NCI-H524 treated with DMSO at 0.1 percent for 48 hours (cell line): ENCODE data around the gene ARHGAP18.

ENCODE experiments used
- DNase-seq: peaks from one replicate; lab custom pipeline; 2025; lab: John Stamatoyannopoulos, UW

The ARHGAP18 gene

GRCh38 chr6:129667621-129668020, 42.4 kb downstream of the ARHGAP18 start:
- no peak for DNase-seq

DNA sequence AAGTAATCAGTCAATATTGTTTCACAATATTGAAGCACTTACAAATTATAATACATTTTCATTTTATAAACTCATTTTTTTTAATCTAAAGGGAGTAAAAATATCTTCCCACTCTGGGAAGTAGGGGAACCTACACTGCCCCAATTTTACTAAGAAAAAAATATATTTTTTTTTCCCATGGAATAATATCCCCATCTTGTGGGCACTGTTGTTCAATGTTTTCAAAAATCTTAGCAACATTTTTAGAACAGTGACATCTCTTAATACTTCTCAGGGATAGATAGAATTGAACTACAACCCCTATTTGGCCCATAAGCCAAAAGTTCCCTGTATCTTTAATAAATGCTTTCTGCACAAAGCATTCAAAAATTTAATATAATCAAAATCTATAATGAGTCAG, 42.9 kb downstream of the ARHGAP18 start:
- DNase-seq, result no peak

- DNase-seq, result no peak
Observed at GRCh38 chr6:129665555-129665954, 44.4 kb downstream of the ARHGAP18 start.

DNA sequence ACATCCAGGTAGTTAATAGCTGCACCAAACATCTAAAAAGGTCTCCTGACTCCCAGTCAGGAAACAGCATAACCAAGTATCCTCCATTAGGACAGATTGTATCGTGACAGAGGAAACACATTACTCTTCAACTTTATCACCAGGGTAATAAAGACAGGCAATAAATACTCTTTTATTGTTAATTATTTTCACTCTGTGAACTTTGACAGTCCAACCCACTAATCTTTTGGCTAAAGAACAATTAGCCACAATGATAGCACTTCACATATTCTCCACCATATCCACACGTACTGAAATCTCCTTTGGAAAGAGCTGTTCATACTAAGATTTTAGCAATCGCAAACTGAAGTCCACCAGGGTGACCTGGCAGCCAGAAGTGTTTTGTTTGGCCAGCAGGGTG, 46.4 kb downstream of the ARHGAP18 start:
- no peak for DNase-seq

DNA sequence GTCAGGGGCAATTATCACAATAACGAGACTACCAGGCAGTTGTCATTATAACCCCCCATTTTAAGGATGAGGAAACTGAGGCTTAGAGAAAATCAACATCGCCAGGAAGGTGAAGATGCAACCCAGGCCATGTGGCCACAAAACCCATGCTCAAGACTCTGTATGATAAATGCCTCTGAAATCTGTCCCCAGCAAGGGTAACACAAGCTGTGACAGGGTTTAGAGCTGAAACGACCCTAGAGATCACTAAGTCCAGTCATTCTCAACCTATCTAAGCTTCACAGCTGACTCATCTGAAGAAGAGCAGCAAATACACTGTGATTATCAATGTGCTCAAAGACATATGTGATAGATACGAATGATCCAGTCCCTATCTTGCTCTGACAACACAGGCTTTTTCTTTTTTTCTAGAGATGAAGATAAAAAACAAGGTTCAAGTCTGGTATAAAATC, 47.0 kb downstream of the ARHGAP18 start:
- DNase-seq, result no peak

DNA sequence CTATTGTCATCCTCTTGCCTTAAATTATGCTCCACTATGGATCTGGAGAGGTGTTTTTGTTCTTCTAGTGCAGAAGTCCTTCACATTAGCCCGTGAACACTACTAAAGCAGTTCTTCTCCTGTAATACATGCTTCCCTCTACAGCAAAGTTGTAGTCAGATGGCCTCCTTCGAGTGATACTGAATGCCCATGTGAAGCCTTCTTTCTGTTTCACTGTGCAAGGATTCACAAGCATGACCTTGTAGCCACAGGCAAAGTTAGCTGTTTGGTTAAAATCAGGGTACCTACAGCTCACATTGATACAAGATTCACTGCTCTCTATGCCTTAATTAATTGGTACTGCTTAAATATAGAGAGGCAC, 47.6 kb downstream of the ARHGAP18 start:
- DNase-seq, result no peak

- DNase-seq, result no peak
Observed at GRCh38 chr6:129661536-129662405, 48.2 kb downstream of the ARHGAP18 start.

DNA sequence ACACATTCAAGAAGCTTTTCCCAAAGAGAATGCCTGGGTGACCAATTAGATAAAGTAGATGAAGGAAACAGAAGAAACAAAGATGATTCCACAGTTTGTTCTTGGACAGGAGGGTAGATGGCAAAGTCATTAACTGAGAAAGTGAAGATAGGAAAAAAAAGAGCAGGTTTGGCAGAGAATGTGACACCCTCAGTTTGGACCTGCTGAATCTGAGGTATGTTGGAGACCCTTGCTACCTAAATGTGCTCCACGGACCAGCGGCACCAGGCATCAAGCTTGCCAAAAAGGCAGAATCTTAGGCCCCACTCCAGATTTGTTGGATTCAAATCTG, 49.7 kb downstream of the ARHGAP18 start:
- no peak for DNase-seq

- no peak for DNase-seq
Observed at GRCh38 chr6:129659590-129660345, 50.2 kb downstream of the ARHGAP18 start.

- no peak for DNase-seq
Observed at GRCh38 chr6:129659167-129659566, 50.8 kb downstream of the ARHGAP18 start.

GRCh38 chr6:129657483-129657882, 52.5 kb downstream of the ARHGAP18 start:
- DNase-seq, result peak; percentile 10

GRCh38 chr6:129655334-129655733, 54.6 kb downstream of the ARHGAP18 start:
- no peak for DNase-seq

GRCh38 chr6:129653746-129654145, 56.2 kb downstream of the ARHGAP18 start:
- DNase-seq, result no peak

DNA sequence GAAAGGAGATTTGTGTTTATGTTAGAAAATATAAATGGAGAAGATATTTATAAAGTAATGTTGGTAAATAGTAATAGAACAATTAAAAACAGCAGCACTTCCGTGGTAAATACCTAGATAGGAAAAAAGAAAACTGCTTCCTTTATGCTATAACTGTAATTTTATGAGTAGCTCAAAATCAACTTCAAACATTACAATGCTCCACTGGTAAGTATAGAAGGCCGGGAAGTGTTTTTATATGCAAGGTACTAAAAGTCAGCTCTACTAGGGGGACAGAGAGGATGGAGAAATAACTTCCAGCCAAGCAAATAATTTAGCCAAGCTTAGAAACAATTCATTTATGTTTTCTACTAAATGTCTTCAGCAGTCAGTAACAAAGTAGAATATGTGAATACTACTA, 56.7 kb downstream of the ARHGAP18 start:
- DNase-seq, result no peak

DNA sequence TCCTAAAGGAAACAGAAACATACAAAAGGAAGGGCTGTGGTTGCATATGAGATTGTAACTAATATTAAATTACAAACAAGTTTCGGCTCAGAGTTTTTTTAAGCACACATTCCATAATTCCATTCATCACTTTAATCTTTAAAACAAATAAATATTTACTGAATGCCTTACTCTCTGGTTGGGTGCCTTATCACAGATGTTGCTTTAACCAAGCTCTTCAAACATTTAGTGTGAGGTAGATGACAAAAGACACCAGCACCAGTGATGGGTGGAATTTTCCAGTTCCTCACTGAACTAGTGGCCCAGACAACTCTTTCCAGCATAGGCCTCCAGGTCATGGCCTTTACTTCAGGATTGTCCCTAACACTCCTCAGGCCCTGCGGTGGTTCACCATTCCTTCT, 58.7 kb downstream of the ARHGAP18 start:
- no peak for DNase-seq

- no peak for DNase-seq
Observed at GRCh38 chr6:129648819-129649491, 61.0 kb downstream of the ARHGAP18 start.

GRCh38 chr6:129647044-129647443, 62.9 kb downstream of the ARHGAP18 start:
- DNase-seq, result no peak

GRCh38 chr6:129646642-129647041, 63.3 kb downstream of the ARHGAP18 start:
- no peak for DNase-seq

- DNase-seq, result no peak
Observed at GRCh38 chr6:129645830-129646579, 64.0 kb downstream of the ARHGAP18 start.

GRCh38 chr6:129645106-129645829, 64.7 kb downstream of the ARHGAP18 start:
- DNase-seq, result no peak

- no peak for DNase-seq
Observed at GRCh38 chr6:129644567-129645015, 65.4 kb downstream of the ARHGAP18 start.
